Measurements from ENCODE around the gene PRKAR1B.

DNA sequence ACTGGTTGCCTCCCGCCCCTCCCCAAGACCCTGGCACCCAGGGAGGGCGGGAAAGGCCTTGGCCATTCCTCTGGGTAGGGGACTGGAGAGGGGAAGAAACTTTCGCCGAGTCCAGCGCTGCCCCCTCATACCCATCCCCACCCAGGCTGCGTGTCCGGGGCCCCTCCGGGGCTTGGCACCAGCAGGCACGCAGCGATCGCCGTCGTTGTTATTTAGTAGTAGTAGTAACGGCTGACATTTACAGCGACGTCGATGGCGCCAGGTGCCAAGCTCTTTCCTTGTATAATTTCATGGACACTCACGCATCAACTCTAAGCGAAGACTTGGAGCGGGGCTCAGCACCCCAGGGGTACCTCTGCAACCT, 204.1 kb downstream of the PRKAR1B start:
- TF ChIP-seq, protein P1, sequence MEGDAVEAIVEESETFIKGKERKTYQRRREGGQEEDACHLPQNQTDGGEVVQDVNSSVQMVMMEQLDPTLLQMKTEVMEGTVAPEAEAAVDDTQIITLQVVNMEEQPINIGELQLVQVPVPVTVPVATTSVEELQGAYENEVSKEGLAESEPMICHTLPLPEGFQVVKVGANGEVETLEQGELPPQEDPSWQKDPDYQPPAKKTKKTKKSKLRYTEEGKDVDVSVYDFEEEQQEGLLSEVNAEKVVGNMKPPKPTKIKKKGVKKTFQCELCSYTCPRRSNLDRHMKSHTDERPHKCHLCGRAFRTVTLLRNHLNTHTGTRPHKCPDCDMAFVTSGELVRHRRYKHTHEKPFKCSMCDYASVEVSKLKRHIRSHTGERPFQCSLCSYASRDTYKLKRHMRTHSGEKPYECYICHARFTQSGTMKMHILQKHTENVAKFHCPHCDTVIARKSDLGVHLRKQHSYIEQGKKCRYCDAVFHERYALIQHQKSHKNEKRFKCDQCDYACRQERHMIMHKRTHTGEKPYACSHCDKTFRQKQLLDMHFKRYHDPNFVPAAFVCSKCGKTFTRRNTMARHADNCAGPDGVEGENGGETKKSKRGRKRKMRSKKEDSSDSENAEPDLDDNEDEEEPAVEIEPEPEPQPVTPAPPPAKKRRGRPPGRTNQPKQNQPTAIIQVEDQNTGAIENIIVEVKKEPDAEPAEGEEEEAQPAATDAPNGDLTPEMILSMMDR (IDR thresholded peaks at IDR 0.05), result no peak
- TF ChIP-seq EZH2 (IDR thresholded peaks at IDR 0.05; ENCODE audit: borderline replicate concordance, insufficient read depth, low read depth, low read length, poor library complexity, severe bottlenecking), result no peak

Data from B cell (primary cell).